ENCODE measurements around the gene NUDT15. TPM values are rescaled to one million over a fixed set of nuclear protein-coding genes. Genes with fewer than 3 reads are reported as not detected.

Gene NUDT15
- total RNA-seq, 1 experiment from 2014 or later, result 38.6 TPM

GRCh38 chr13:48069573-48069972, 32.0 kb downstream of the NUDT15 start:
- no peak overlapping the region for H3K9ac ChIP-seq (ENCODE audit: low read length)
- H3K36me3 ChIP-seq (ENCODE audit: control insufficient read depth in 1 of 2, insufficient read depth in 2 of 2, low read length in 2 of 2), result peaks cover 13 to 84% of the 10 kb centered on the region in 2 experiments
- CTCF ChIA-PET, result interaction anchor here (0.7 kb wide), 1 partner anchor 32 kb away, joined by 3 read pairs; the partner anchor contains the start of gene NUDT15

More at GRCh38 chr13:48069573-48069972, 32.0 kb downstream of the NUDT15 start:
- peaks cover 15 to 18% of the 10 kb centered on the region in 2 experiments; a peak in 3 of 4 replicates for H3K9me3 ChIP-seq (ENCODE audit: control insufficient read depth in 1 of 2, insufficient read depth in 1 of 2, low read depth in 1 of 2, low read length in 2 of 2)
- ATAC-seq (no peak), DNase-seq (ENCODE audit: low read depth, low spot score) (no peak)
- no peak overlapping the region for H3K4me2 ChIP-seq (ENCODE audit: low read length)
- H3K4me3 ChIP-seq (replicated peaks in 1 of 2; ENCODE audit: low read depth in 1 of 2, low read length in 2 of 2), result no peak overlapping the region
- H3K4me1 ChIP-seq (ENCODE audit: control insufficient read depth in 1 of 2, insufficient read depth in 2 of 2, low read length in 2 of 2), result peaks cover 4 to 15% of the 10 kb centered on the region in 2 experiments; a peak in 3 of 4 replicates
- RAD21 ChIA-PET (ENCODE audit: low non-redundant PET in 1 of 2, low total read pairs in 2 of 2, uncharacterized antibody in 2 of 2, unreplicated experiment in 2 of 2), result no interaction called here
- H3K79me2 ChIP-seq (ENCODE audit: insufficient read depth, low read length), result peaks cover 2% of the 10 kb centered on the region; the same call in 1 of the 2 replicates
- no peak for TF ChIP-seq CTCF (IDR thresholded peaks at IDR 0.05 in 2 of 3, conservative IDR thresholded peaks at IDR 0.05 in 1 of 3; ENCODE audit: borderline replicate concordance in 1 of 3, insufficient read depth in 1 of 3, low read depth in 2 of 3, low read length in 2 of 3)
- TF ChIP-seq POLR2A (IDR thresholded peaks at IDR 0.05; ENCODE audit: borderline replicate concordance, extremely low read depth, insufficient read depth, insufficient read length), result no peak
- no peak for TF ChIP-seq EZH2 (IDR thresholded peaks at IDR 0.05)
- no peak for TF ChIP-seq ZBTB33 (IDR thresholded peaks at IDR 0.05; ENCODE audit: extremely low read depth, insufficient replicate concordance, low read length)
- no peak for TF ChIP-seq ZFX (IDR thresholded peaks at IDR 0.05)
- TF ChIP-seq SP1 (IDR thresholded peaks at IDR 0.05; ENCODE audit: low read depth), result no peak
- TF ChIP-seq REST (IDR thresholded peaks at IDR 0.05; ENCODE audit: low read depth), result no peak
- TF ChIP-seq SIN3A (IDR thresholded peaks at IDR 0.05; ENCODE audit: low read depth), result no peak
- no peak for TF ChIP-seq FOSL1 (IDR thresholded peaks at IDR 0.05; ENCODE audit: low read depth)
- no peak for TF ChIP-seq POLR2AphosphoS5 (IDR thresholded peaks at IDR 0.05; ENCODE audit: low read depth, low read length)
- TF ChIP-seq ELF1 (IDR thresholded peaks at IDR 0.05; ENCODE audit: borderline replicate concordance, low read depth), result no peak
- TF ChIP-seq YY1 (IDR thresholded peaks at IDR 0.05; ENCODE audit: extremely low read depth, insufficient replicate concordance, low read depth, low read length), result no peak
- no peak overlapping the region for H2AFZ ChIP-seq (ENCODE audit: low read depth, low read length, poor library complexity, severe bottlenecking)
- intact Hi-C loops (cut with micrococcal nuclease), result no loop called here
- no peaks in the 10 kb centered on the region for H4K20me1 ChIP-seq (ENCODE audit: insufficient read depth)
- H3K27ac ChIP-seq (ENCODE audit: low read depth, low read length), result no peak overlapping the region
- POLR2A ChIA-PET, result no interaction called here
- no TSS peak for BruUV-seq (replicated peaks)
- H3K27me3 ChIP-seq (ENCODE audit: insufficient read depth, low read length), result no peaks in the 10 kb centered on the region
- no peaks in the 10 kb centered on the region for H3K9me2 ChIP-seq (ENCODE audit: insufficient read depth)
